ES-I3 (cell line): ENCODE data around the gene ASPG.

Experiments used
- H3K36me3 ChIP-seq: 2 replicates; pipeline ENCODE4 v1.6.1; 2013; ENCODE audit warnings: mild to moderate bottlenecking, low read length, control low read depth, moderate library complexity; ENCODE audit not compliant: insufficient read depth
- H3K4me1 ChIP-seq: 2 replicates; pipeline ENCODE4 v1.6.1; 2013; ENCODE audit warnings: mild to moderate bottlenecking, control low read depth, low read length; ENCODE audit not compliant: insufficient read depth
- H3K9ac ChIP-seq: 2 replicates; pipeline ENCODE4 v1.6.1; 2013; ENCODE audit warnings: low read depth, mild to moderate bottlenecking, low read length, moderate library complexity
- H3K9me3 ChIP-seq: 2 replicates; pipeline ENCODE4 v1.6.1; 2013; ENCODE audit warnings: mild to moderate bottlenecking, low read length, moderate library complexity; ENCODE audit not compliant: control insufficient read depth, insufficient read depth

ASPG gene

DNA sequence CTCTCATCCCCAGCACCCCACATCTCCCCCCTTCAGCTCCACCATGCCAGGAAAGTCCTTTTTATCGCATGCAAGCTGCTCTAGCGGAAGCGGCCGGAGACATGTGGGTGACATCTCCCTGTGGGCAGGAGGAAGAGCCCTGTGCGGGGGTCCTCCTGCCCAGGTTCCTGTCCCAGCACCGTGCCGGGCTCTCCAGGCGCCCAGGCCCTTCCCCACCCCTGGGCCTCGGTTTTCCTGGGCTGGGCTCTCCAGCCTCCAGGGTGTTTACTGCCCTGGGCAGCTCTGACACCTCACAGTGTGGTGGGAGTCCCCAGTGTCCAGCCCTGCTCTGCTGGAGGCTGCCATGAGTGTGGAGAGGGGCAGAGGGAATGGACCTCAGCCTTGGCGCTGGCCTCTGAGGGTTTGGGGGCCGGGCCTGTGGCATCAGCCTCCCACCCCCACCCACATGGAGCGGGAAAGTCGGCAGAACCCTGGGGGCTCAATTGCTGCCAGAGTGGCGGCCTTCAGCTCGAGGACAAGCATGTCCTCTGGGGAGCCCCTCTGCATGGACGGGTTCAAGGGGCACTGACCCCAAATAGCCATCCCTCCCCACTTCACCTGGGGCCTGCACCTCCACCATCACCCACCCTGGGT lies 16.9 kb downstream of the ASPG start:
- no peaks in the 10 kb centered on the region for H3K9me3 ChIP-seq
- H3K36me3 ChIP-seq: no peaks in the 10 kb centered on the region
- no peaks in the 10 kb centered on the region for H3K4me1 ChIP-seq
- no peak overlapping the region for H3K9ac ChIP-seq

DNA sequence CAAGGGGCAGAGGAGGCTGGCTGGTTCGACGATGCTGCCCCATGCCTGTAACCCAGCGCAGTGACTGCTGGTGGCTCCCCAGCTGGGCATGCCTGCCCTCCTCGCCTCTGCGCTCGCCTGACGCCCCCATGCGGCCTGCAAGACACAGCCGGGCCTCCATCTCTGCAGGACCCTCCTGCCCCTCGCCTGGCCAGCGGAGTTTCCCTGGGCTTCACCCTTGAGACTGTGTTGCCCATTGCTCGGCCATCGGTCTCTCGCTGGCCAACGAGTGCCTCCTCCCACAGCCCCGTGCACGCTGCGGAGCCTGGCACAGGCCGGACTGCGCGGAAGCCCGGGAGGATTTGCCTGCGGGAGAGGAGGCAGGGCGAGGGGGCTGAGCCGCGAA lies 17.6 kb downstream of the ASPG start:
- Histone ChIP-seq H3K36me3 (no peaks in the 10 kb centered on the region), H3K9ac (no peak overlapping the region), H3K9me3 (no peaks in the 10 kb centered on the region), H3K4me1 (no peaks in the 10 kb centered on the region; the same call in 1 of the 2 replicates)

DNA sequence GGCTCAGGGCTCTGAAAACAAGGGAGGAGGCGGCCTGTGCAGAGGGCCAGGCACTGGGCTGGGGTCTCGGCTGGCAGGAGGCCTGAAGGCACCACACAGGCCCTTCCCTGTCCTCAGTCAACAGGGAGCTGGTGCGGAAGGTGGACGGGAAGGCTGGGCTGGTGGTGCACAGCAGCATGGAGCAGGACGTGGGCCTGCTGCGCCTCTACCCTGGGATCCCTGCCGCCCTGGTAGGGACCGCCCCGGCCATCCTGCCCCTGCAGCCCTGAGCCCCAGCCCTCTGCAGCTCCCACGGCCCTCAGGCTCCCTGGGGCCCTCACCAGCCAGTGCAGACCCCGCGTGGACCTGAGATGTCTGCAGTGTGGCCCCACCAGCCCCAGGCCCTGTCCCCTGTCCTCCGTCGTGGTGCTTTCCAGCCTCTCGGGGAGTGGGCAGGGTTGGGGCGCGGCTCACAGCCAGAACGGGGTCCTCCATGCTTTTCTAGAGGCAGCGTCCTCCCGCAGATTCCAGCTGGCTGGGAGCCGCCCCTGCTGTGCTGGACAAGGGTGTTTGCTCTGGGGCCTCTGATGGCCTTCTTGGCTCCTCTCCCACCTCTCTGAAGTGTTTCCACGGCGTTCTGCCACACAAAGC lies 18.1 kb downstream of the ASPG start:
- H3K9me3 ChIP-seq: no peaks in the 10 kb centered on the region
- H3K36me3 ChIP-seq: no peaks in the 10 kb centered on the region
- peaks cover 4% of the 10 kb centered on the region; the same call in 1 of the 2 replicates for H3K4me1 ChIP-seq
- H3K9ac ChIP-seq: no peak overlapping the region

DNA sequence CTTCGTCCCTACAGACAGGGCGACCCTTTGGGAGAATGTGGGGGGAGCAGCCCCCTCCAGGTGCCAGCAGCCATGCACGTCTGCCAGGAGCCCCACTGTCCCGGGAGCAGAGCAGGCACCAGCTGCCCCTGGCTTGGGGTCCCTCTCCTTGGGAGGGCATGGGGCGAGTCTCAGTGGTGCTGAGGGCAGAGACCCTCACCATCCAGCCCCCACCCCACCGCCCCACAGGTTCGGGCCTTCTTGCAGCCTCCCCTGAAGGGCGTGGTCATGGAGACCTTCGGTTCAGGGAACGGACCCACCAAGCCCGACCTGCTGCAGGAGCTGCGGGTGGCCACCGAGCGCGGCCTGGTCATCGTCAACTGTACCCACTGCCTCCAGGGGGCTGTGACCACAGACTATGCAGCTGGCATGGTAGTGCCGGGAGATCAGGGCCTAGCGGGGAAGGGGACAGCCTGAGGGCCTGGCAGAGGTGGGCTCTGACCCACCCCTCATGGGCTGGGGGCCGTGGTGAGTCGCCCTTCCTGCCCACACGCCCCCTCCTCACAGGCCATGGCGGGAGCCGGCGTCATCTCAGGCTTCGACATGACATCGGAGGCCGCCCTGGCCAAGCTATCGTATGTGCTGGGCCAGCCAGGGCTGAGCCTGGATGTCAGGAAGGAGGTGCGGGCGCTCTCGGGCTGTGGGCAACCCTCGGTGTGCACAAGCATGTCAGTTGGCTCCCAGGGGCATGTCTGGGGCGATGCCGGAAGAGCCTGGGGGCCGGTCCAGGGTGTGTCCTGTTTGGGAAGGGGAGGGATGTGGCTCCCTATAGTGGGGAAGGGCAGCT lies 18.8 kb downstream of the ASPG start:
- Histone ChIP-seq H3K9ac (no peak overlapping the region), H3K9me3 (no peaks in the 10 kb centered on the region), H3K36me3 (no peaks in the 10 kb centered on the region), H3K4me1 (peaks cover 8% of the 10 kb centered on the region; the same call in 1 of the 2 replicates)

DNA sequence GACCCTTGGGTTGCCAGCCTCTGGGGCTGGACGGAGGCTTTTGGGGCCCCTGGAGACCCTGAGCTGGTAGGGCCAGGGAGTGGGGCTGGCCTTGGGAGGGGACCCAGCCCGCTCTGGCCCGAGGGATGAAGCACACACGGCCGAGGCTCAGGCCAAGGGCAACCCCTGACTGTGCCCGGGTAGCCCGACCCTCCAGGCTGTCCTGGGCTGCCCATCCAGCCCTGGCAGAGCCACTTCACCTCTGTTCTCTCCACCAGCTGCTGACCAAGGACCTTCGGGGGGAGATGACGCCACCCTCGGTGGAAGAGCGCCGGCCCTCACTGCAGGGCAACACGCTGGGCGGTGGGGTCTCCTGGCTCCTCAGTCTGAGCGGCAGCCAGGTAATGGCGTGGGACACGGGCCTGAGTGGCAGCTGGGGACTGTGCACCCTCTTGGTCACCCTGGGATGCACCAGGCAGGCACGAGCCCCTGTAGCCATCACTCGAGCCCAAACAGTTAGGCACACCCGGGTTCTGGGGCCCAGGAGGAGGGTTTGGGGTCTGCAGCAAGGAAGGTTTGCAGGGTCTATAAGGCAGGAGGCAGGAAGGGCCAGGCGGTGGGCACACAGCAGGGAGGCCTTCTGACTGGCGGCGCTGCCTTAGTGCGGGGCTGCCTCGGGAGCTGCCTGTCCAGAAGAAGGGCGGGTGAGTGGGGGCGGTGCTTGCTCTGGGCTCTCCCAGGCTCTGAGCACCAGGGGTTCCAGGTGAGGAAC lies 19.7 kb downstream of the ASPG start:
- Histone ChIP-seq H3K4me1 (peaks cover 8% of the 10 kb centered on the region; the same call in 1 of the 2 replicates), H3K9ac (no peak overlapping the region), H3K36me3 (no peaks in the 10 kb centered on the region), H3K9me3 (no peaks in the 10 kb centered on the region)

DNA sequence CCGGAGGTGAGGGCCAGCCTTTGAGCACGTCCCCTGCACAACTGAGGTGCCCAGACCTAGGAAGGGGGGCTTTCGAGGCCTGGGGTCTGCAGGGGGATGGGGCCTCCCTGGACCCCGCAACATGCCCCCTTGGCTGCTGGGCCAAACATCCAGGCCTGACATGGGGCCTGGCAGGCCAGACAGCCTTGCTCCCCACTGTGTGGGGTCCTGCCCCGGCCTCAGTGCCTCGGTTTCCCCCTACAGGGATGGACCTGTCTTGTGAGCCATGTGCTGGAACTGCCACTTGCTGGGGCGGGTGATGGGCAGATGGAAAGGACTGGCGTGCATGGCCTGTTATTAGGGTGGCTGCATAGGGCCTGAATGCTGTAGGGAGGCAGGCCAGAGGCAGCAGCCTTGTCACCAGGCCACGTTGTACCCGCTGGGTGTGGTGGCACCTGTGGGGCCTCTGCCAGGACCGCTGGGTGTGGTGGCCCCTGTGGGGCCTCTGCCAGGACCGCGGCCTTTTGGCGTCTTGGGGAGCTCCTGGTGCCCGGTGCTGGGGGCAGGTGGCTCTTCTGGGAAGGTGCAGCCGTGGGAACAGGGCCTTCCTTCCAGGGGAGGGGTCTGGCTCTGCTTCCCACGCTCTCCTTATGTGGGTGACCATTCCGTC lies 20.4 kb downstream of the ASPG start:
- Histone ChIP-seq H3K9me3 (no peaks in the 10 kb centered on the region), H3K9ac (no peak overlapping the region), H3K4me1 (peaks cover 8% of the 10 kb centered on the region; the same call in 1 of the 2 replicates), H3K36me3 (no peaks in the 10 kb centered on the region)

DNA sequence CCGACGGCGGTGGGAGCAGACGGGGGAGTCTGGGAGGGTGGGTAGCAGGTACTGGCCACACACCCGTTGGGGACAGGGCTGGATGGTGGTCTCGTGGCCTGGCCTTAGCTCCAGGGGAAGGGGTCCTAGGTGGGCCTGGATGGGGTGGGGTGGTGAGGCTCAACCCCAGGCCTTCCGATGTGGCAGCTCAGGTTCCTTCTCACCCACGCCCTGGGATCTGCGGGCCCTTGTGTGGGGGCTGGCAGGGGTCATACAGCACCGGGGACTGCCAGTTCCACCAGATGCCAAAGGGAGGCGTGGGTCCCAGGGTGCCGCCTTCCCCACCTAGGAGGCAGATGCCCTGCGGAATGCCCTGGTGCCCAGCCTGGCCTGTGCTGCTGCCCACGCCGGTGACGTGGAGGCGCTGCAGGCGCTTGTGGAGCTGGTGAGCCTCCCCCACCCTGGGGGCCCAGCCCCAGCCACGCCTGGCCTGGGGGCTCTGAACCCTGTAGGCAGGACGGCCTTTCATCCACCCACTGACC lies 21.0 kb downstream of the ASPG start:
- H3K9me3 ChIP-seq: no peaks in the 10 kb centered on the region
- no peak overlapping the region for H3K9ac ChIP-seq
- H3K36me3 ChIP-seq: no peaks in the 10 kb centered on the region
- H3K4me1 ChIP-seq: peaks cover 8% of the 10 kb centered on the region; the same call in 1 of the 2 replicates

DNA sequence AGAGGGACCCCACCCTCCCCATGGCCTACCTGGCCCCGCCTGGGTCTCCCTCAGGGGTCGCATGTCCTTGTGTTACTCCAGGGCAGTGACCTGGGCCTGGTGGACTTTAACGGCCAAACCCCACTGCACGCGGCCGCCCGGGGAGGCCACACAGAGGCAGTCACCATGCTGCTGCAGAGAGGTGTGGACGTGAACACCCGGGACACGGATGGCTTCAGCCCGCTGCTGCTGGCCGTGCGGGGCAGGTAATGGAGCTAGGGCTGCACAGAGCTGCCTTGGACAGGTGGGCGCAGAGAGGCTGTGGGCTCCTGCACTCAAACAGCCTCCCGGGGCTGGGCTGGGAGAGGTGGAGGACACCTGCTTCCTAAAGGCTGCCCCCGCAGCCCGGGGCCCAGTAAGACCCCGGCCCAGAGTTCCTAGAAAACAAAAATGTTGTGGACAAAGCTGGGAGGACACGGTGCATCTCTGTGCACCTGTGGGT lies 21.6 kb downstream of the ASPG start:
- H3K4me1 ChIP-seq: peaks cover 8% of the 10 kb centered on the region; the same call in 1 of the 2 replicates
- no peaks in the 10 kb centered on the region for H3K36me3 ChIP-seq
- no peaks in the 10 kb centered on the region for H3K9me3 ChIP-seq
- H3K9ac ChIP-seq: no peak overlapping the region

DNA sequence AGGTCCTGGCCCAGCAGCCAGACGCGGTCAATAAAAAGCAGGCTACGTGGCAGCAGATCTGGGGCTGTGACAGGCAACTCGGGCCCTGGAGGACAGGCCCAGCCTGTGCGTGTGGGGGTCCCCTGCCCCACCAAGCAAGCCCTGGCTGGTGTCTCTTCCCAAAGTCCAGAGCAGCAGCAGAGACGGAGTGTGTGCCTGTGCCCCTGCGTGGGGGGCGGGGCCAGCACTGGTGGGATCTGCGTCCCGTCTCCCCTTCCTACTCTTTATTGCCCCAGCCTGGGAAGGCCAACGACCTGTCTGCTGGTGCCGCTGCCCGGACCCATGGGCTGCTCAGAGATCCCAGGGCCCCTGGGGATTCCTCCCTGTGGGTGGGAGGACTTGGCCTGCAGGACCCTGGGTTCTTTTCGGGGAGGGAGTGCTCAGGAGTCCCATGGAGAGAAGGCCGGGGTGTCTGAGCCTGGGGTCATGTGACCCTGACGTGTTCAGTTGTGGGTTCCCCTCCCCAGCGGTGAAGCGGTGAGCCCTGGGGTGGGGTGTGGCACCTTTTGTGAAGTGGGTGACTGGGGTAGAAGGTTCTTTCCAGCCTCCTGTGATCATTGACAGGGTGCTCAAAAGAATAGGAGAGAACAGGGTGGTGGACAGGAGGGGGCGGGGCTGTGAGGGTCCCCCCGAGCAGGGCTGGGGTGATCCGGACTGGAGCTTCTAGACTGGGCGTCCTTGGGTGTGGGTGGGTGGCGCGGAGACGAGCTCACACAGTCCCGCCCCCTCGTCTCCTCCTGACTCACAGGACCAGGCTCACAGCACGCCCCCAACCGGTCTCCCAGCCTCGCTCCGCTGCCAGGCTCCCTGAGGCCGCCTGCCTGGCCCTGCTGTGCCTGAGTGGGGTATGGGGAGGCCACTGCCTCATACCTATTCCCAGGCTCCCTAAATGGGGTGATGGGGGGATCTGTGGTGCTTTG lies 22.4 kb downstream of the ASPG start:
- no peaks in the 10 kb centered on the region for H3K9me3 ChIP-seq
- no peak overlapping the region for H3K9ac ChIP-seq
- peaks cover 8% of the 10 kb centered on the region; the same call in 1 of the 2 replicates for H3K4me1 ChIP-seq
- no peaks in the 10 kb centered on the region for H3K36me3 ChIP-seq

DNA sequence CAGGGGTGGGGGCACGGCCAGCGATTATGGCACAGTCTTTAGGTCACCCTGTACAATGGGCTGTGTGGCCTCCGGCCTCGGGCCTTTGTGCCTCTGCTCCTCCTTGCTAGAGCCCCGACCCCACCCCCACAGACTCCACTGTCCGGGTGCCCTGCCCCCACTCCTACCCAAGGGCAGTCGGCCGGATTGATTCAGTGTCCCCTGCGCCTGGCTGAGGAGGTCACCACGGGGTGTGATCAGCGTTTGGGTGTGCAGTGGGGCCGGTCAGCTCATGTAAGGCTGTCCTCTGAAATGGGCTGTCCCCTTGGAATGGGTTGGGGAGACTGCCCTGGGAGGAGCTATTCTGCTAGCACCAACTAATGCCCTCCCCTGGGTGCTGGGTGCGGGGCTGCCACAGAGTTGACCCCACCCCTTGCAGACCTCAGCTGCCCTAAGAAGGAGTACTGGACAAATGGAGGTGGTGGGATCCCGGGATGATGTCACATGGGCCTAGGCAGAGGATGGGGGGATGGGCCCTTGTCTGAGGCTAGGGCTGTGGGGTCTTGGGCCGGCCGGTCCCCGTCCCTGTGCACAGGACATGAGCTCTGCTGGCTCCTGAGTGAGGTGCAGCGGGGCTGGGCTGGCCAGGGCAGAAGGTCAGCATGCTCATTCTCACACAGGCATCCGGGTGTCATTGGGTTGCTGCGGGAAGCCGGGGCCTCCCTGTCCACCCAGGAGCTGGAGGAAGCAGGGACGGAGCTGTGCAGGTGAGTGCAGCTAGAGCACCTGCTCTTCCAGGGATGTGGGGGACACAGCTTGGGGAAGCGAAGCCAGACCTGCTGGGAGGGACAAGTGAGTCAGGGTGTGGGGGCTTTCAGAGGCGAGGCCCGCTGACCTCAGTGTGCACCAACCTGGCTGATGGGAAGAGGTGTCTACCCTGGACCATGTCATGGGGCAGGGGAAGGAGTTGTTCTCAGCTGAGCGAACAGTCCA lies 23.4 kb downstream of the ASPG start:
- Histone ChIP-seq H3K9ac (no peak overlapping the region), H3K4me1 (peaks cover 8% of the 10 kb centered on the region; the same call in 1 of the 2 replicates), H3K36me3 (no peaks in the 10 kb centered on the region), H3K9me3 (no peaks in the 10 kb centered on the region)

DNA sequence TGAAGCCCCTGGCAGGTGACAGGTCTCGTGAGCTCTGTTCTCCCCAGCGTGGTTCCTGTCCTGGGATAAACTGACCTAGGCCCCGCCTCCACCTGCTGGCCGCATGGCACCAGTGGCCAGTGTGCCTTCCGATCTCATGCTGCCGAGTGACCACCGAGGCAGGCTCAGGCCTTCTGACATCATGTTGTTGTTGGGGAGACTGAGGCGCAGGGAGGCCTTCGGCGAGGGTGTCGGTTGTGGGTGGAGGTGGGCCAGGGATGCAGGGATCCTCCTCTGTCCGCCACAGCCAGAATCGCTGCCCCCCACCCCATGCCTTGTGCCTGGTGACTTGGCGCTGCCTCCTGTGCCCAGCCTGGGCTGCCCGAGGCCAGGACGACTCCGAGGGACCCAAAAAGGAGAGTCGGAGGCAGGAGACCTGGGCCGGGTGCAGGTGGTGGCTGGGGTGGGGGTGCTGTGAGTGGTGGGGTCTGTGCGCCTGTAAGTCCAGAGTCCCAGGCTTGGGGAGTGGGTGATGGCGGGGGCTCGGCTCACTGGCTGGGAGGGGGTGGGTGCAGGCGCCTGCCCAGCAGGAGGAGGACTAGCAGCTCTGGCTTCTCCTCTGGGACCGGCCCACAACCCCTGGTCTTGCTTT lies 24.3 kb downstream of the ASPG start:
- H3K36me3 ChIP-seq: no peaks in the 10 kb centered on the region
- no peaks in the 10 kb centered on the region for H3K9me3 ChIP-seq
- peaks cover 8% of the 10 kb centered on the region; the same call in 1 of the 2 replicates for H3K4me1 ChIP-seq
- no peak overlapping the region for H3K9ac ChIP-seq
